Heart right ventricle (tissue), 16 donors: ENCODE results near the gene DROSHA. TPM values are rescaled to one million over a fixed set of nuclear protein-coding genes. Genes with fewer than 3 reads are reported as not detected.
"Not testable (repeated sequence)": the region's sequence is repeated elsewhere in the genome, so short reads cannot be mapped to it uniquely, and the experiment has no call there.

ENCODE experiments used
- ATAC-seq, 8 donors: fragments of 200-7000 bp; cut with Tn5 transposase; one replicate each; pipeline ENCODE4 v1.9.1; 2020; ENCODE audit warnings: mild to moderate bottlenecking in 8 of 8, moderate library complexity in 8 of 8, moderate number of reproducible peaks in 1 of 8
- DNase-seq, 2 donors: peaks; one replicate each; pipeline ENCODE4 v3.0.0-alpha.2; 2020
- H3K27ac ChIP-seq, 10 donors: fragments of 200-600 bp; sonication (generic) in 2 of 10; one replicate each; pipeline versions ENCODE4 v1.5.0 to v1.8.0; 2020 to 2022; ENCODE audit warnings: mild to moderate bottlenecking in 3 of 10
- H3K27me3 ChIP-seq, 7 donors: fragments of 200-600 bp; one replicate each; pipeline ENCODE4 v1.8.0; 2021 to 2022; ENCODE audit warnings: mild to moderate bottlenecking in 2 of 7
- H3K36me3 ChIP-seq, 9 donors: fragments of 200-600 bp; sonication (generic) in 1 of 9; one replicate each; pipeline versions ENCODE4 v1.5.0 to v1.8.0; 2020 to 2022; ENCODE audit warnings: mild to moderate bottlenecking in 2 of 9
- H3K4me1 ChIP-seq, 9 donors: fragments of 200-600 bp; sonication (generic) in 1 of 9; one replicate each; pipeline versions ENCODE4 v1.5.0 to v1.8.0; 2020 to 2022; ENCODE audit warnings: mild to moderate bottlenecking in 4 of 9
- H3K4me3 ChIP-seq, 10 donors: fragments of 200-600 bp; sonication (generic) in 2 of 10; one replicate each; pipeline versions ENCODE4 v1.5.0 to v1.8.0; 2020 to 2022; ENCODE audit warnings: mild to moderate bottlenecking in 7 of 10, moderate library complexity in 2 of 10
- H3K9me3 ChIP-seq, 11 donors: fragments of 200-600 bp in 10 of 11; sonication (generic) in 2 of 11; one replicate each; pipeline versions ENCODE4 v1.5.0 to v1.8.0; 2013 to 2022; ENCODE audit warnings: mild to moderate bottlenecking in 2 of 11, control low read depth in 1 of 11, moderate library complexity in 1 of 11
- whole genome bisulfite sequencing, 2 donors: extraction: QIAGEN DNeasy Blood & Tissue Kit; methylation state at CpG; one replicate each; pipeline ENCODE4 v1.1.7; 2013; ENCODE audit warnings: inconsistent platforms in 1 of 2; 5-methylcytosine and 5-hydroxymethylcytosine counted together
- intact Hi-C, 10 donors: fragments of 100-400 bp; cut with DNase I; formaldehyde crosslinking; loops; one replicate each; pipeline versions ENCODE4 v1.11.1 to v1.14.2; 2022
- polyA plus RNA-seq, 2 donors: library from polyadenylated mRNA; stranded (reverse); fragments of 200-250 nt; gene quantifications; one replicate each; pipeline ENCODE4 v1.2.3, GENCODE V29; 2013
- total RNA-seq, 10 donors: library from RNA; stranded (reverse); fragmentation: NEBNext Ultra II Directional in 3 of 10; extraction: Animal tissue kit (Norgen Biotek cat#: 25700) in 3 of 10; gene quantifications; one replicate each; pipeline versions ENCODE4 v1.2.1 to v1.2.4, GENCODE V29; 2021 to 2023
- TF ChIP-seq, protein P1 (sequence below), 9 donors: fragments of 200-600 bp; sonication (generic) in 2 of 9; IDR thresholded peaks; one replicate each; pipeline versions ENCODE4 v1.5.0 to v1.8.0; 2021 to 2022; ENCODE audit warnings: antibody characterized with exemption in 9 of 9, mild to moderate bottlenecking in 5 of 9, moderate library complexity in 1 of 9
- donor health status: Arrhythmogenic right ventricular cardiomyopathy.
- donor health status: ischemic (EF 13 %, LVEDD 7.1; RV severe dilation, severe dysfunction).
- donor health status: healthy with polysubstance abuse.
- donor health status: DM: no; HTN: yes; CAD: no.
- donor health status: DM: no; HTN: no; CAD: no.
- donor health status: ischemic (EF 25% LVEDD 6.9; RV normal size, moderate dysfunction).
- donor health status: ischemic (EF 25% LVEDD 5.7; RV mildly dilated, moderate dysfunction).
- donor health status: healthy.
- donor health status: DM: yes; HTN: yes; CAD: no.
- donor health status: Ischemic cardiomyopathy.
- donor health status: ischemic (EF 35%, LVEDD 5.7; RV mildly dilated, moderate dysfunction).
- donor health status: nonischemic (EF 11% LVEDD 7.7; RV severe dilation, severe dysfunction).
- donor health status: DM: yes; HTN: yes; CAD: no.
- donor health status: PGD.
- donor health status: ischemic (EF 29% LVEDD 5.4; RV normal size, mild dysfunction).
- donor health status: nonischemic (EF 23%, LVEDD 6.1; RV moderate dilation, normal function).

The DROSHA gene
- total and polyA plus RNA-seq, 12 donors, result 29.8 to 47.6 (median 36.2) TPM

DNA sequence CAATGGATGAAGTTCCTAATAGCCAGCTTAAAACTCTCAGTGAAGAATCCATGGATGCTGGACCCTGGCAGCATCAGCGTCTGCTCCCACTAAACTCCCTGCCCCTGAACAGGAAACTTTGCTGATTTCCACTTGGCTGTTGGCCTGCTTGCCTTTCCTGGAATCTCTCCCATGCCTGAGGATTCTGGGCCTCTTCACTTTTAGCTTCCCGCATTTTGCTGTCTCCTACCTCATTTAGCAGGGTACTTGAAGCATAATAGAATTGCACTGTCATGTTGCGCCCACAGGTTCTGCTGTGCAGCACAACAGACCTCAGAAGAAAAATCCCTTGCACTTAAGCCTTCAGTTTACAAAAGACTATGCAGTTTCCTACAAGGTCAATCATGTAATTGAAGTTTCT, 127.6 kb downstream of the DROSHA start:
- no peak for ATAC-seq
- 67 to 70% methylated on average over 3 of the region's 3 CpGs for WGBS, 2 donors
- DNase-seq, result no peak
- no peaks in the 10 kb centered on the region for H3K27me3 ChIP-seq
- no peaks in the 10 kb centered on the region for H3K9me3 ChIP-seq
- peaks cover 0 to 12% (median 0%) of the 10 kb centered on the region in 9 donors for H3K4me1 ChIP-seq
- H3K4me3 ChIP-seq, result no peak overlapping the region
- H3K36me3 ChIP-seq, result peaks cover 0 to 96% (median 18%) of the 10 kb centered on the region in 9 donors
- no peak overlapping the region for H3K27ac ChIP-seq
- TF ChIP-seq, protein P1, sequence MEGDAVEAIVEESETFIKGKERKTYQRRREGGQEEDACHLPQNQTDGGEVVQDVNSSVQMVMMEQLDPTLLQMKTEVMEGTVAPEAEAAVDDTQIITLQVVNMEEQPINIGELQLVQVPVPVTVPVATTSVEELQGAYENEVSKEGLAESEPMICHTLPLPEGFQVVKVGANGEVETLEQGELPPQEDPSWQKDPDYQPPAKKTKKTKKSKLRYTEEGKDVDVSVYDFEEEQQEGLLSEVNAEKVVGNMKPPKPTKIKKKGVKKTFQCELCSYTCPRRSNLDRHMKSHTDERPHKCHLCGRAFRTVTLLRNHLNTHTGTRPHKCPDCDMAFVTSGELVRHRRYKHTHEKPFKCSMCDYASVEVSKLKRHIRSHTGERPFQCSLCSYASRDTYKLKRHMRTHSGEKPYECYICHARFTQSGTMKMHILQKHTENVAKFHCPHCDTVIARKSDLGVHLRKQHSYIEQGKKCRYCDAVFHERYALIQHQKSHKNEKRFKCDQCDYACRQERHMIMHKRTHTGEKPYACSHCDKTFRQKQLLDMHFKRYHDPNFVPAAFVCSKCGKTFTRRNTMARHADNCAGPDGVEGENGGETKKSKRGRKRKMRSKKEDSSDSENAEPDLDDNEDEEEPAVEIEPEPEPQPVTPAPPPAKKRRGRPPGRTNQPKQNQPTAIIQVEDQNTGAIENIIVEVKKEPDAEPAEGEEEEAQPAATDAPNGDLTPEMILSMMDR (IDR thresholded peaks at IDR 0.05), result no peak
- intact Hi-C loops, result no loop called here

DNA sequence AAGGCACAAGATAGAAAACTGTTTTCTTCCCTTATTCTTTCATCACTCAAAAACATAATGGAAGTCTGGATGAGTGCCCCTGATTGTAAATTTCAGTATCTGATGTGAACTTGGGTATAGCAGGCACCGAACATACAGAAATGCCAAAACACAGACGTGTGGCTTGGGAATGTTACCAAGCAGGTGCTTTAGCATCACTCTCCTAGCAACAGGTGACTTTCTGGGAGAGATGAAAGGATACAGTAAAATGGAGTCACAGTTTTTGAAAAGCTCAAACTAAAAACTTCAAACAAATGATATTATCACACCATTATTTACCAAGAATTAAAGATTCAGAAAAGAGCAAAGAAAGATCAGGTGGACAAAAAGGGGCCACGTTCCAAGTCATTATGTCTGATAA, 130.2 kb downstream of the DROSHA start:
- H3K4me3 ChIP-seq, result no peak overlapping the region
- DNase-seq, result no peak
- WGBS, 2 donors, result 61 to 93% methylated on average over 3 of the region's 3 CpGs
- intact Hi-C loops, result no loop called here
- no peaks in the 10 kb centered on the region for H3K27me3 ChIP-seq
- peaks cover 0 to 72% (median 15%) of the 10 kb centered on the region in 9 donors for H3K36me3 ChIP-seq
- H3K27ac ChIP-seq, result no peak overlapping the region
- H3K9me3 ChIP-seq, result no peaks in the 10 kb centered on the region
- TF ChIP-seq, protein P1 (IDR thresholded peaks at IDR 0.05), result no peak
- peaks cover 0 to 4% (median 0%) of the 10 kb centered on the region in 9 donors for H3K4me1 ChIP-seq
- ATAC-seq, result no peak

DNA sequence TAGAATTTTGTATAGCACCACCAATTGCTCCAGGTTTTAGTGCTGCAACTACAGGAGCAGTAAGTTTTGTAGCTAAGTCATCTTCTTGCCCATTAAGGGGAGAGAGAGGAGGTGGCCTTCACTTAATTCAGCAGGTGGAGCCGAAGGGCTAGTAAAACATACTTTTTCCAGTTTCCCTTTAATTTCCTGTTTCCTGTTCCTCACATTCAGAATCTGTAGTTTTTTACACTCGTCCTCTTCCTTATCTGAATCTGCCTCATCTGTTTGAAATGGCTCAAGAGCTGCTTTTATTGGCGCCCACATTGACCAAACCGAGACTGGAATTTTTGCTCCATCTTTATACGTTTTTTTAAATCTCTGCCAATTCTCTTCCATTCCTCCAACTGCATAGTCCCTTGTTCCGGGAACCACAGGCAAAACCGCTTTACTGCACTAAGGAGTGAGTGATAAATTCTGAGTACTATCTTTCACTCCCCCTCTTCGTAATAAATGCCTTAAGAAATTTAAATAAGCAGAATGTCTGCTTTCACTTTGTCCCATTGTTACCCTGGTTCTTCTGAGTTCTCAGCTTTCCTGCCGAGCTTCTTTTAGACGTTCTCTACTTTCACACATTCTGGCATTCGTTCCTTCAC, 133.9 kb downstream of the DROSHA start:
- peak overlapping the region in 3 of 10 donors; percentile 0 to 12 (median 3) for H3K4me3 ChIP-seq
- no peak overlapping the region for H3K27ac ChIP-seq
- TF ChIP-seq, protein P1 (IDR thresholded peaks at IDR 0.05), result no peak
- DNase-seq (no peak), ATAC-seq (no peak)
- peaks cover 0 to 36% (median 6%) of the 10 kb centered on the region in 9 donors for H3K36me3 ChIP-seq
- H3K27me3 ChIP-seq, result no peaks in the 10 kb centered on the region
- no peaks in the 10 kb centered on the region for H3K9me3 ChIP-seq
- intact Hi-C loops, result no loop called here
- H3K4me1 ChIP-seq, result no peaks in the 10 kb centered on the region
- WGBS, 2 donors, result 43 to 70% methylated on average over 11 of the region's 11 CpGs

DNA sequence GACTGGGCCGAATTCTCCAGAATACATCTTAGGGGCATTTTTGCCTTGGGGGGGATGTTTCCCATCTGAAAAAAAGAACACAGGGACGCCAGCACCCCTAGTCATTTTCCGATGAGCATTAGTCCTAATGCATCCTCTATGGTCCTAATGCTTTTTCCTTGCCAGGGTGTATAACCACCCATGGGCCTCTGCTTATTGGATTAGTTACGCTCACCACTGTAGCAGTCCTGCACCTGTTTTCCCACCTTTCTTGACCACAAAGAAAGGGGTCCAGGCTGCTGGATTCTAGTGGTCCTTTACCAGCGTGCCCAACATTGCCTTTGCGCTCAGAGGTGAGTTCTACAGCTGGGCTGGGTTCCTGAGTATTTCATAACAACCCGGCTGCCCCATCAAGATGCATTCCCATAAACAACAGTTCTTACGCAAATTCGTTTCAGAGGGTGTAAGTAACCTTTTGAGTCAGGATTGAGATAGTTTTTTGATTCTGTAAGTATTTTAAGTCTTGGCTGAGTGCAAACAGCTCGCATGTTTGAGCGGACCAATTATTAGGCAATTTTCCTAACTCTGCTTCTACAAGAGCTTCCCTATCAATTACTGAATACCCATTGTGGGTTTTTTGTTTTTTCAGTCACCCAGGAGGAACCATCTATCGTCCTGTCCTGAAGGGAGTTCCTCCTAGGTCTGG, 135.1 kb downstream of the DROSHA start:
- Histone ChIP-seq H3K27me3 (no peaks in the 10 kb centered on the region), H3K9me3 (no peaks in the 10 kb centered on the region), H3K36me3 (peaks cover 0 to 23% (median 6%) of the 10 kb centered on the region in 9 donors), H3K4me1 (no peaks in the 10 kb centered on the region), H3K27ac (no peak overlapping the region), H3K4me3 (no peak overlapping the region)
- TF ChIP-seq, protein P1 (IDR thresholded peaks at IDR 0.05), result no peak
- no peak for ATAC-seq
- 89 to 90% methylated on average over 12 of the region's 12 CpGs for WGBS, 2 donors
- intact Hi-C loops, result no loop called here
- no peak for DNase-seq

DNA sequence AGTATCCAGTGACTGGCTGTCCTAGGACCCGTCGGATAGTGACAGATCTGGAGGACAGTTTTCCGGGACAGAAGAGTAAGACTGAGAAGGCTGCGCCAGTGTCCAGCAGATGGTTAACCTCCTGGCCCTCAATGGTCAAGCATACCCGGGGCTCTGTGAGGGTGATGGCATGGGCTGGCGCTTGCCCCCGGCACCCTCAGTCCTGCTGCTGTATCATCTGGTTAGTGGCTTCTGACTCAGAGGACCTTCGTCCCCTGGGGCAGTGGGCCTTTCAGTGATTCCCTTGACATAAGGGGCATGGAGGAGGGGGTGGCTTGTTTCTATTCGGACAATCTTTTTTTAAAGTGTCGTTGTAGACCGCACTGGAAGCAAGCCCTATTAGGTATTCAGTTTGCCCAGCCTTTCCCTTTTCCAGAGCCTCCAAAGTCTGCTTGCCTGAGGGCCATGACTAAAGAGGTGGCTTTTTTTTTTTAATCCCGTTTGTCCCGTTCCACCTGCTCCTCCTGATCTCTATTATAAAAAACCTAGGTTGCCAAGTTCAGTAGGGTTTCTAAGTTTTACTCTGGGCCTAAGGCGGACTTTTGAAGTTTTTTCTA, 136.3 kb downstream of the DROSHA start:
- ATAC-seq, H3K27me3 ChIP-seq, DNase-seq, H3K27ac ChIP-seq, H3K9me3 ChIP-seq, H3K4me3 ChIP-seq, H3K4me1 ChIP-seq, intact Hi-C loops: not testable (repeated sequence)
- peaks cover 0 to 11% (median 2%) of the 10 kb centered on the region in 9 donors for H3K36me3 ChIP-seq
- WGBS, 2 donors, result 92 to 96% methylated on average over 14 of the region's 14 CpGs
